ENCODE measurements around the gene TGFBR3L. TPM values are rescaled to one million over a fixed set of nuclear protein-coding genes. Genes with fewer than 3 reads are reported as not detected.
"Not testable (repeated sequence)": the region's sequence is repeated elsewhere in the genome, so short reads cannot be mapped to it uniquely, and the experiment has no call there.

TGFBR3L gene
- total RNA-seq, 4 donors from 2014 or later = 1.5 to 3.7 (median 2.1) TPM; not detected in 1

GRCh38 chr19:7953576-7953975 is 38.9 kb downstream of the TGFBR3L start:
- no peak overlapping the region for H3K4me3 ChIP-seq (ENCODE audit: low read depth, poor library complexity, severe bottlenecking)
- WGBS, 2 donors = 73 to 78% methylated on average over 7 of the region's 7 CpGs
- no peak for DNase-seq (ENCODE audit: low spot score in 2 of 2)
- intact Hi-C loops (cut with DNase I; ENCODE audit: low total_unique reads) = no loop called here
- no peak for TF ChIP-seq POLR2A (IDR thresholded peaks at IDR 0.05)
- no peak for TF ChIP-seq CTCF (IDR thresholded peaks at IDR 0.05)

DNA sequence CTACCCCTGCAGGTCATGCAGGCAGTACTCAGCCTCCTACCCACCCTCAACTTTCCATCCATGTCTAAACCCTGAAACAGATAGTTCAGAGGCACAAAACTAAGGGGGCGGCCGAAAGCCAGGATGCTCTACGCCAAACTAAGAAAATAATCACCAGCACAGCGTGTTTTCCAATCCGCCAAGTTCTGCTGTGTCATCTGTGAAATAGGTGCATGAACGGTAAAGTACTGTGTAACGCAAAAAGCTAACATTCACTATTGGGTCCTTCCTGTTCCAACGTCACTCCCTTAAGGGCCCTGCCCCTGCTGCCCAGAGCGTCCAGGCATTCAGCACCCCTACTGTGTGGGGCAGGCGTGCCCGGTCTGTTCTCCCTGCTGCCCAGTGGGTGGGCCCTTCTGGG is 41.1 kb downstream of the TGFBR3L start:
- intact Hi-C loops (cut with DNase I; ENCODE audit: low total_unique reads) = no loop called here
- no peak for TF ChIP-seq CTCF (IDR thresholded peaks at IDR 0.05)
- no peak for TF ChIP-seq POLR2A (IDR thresholded peaks at IDR 0.05)
- WGBS, 2 donors = 87 to 91% methylated on average over 11 of the region's 11 CpGs
- no peak overlapping the region for H3K4me3 ChIP-seq (ENCODE audit: low read depth, poor library complexity, severe bottlenecking)
- DNase-seq (ENCODE audit: low spot score in 2 of 2) = no peak

GRCh38 chr19:7959211-7959610 is 44.6 kb downstream of the TGFBR3L start:
- intact Hi-C loops (cut with DNase I; ENCODE audit: low total_unique reads) = no loop called here
- no peak overlapping the region for H3K4me3 ChIP-seq (ENCODE audit: low read depth, poor library complexity, severe bottlenecking)
- DNase-seq (ENCODE audit: low spot score in 2 of 2) = no peak
- TF ChIP-seq POLR2A (IDR thresholded peaks at IDR 0.05) (no peak), CTCF (IDR thresholded peaks at IDR 0.05) (no peak)
- WGBS, 2 donors = 70 to 72% methylated on average over 6 of the region's 6 CpGs

GRCh38 chr19:7961082-7961481 is 46.5 kb downstream of the TGFBR3L start:
- intact Hi-C loops (cut with DNase I; ENCODE audit: low total_unique reads); DNase-seq (ENCODE audit: low spot score in 2 of 2); H3K4me3 ChIP-seq (ENCODE audit: low read depth, poor library complexity, severe bottlenecking): not testable (repeated sequence)
- 90 to 97% methylated on average over 4 of the region's 4 CpGs for WGBS, 2 donors

DNA sequence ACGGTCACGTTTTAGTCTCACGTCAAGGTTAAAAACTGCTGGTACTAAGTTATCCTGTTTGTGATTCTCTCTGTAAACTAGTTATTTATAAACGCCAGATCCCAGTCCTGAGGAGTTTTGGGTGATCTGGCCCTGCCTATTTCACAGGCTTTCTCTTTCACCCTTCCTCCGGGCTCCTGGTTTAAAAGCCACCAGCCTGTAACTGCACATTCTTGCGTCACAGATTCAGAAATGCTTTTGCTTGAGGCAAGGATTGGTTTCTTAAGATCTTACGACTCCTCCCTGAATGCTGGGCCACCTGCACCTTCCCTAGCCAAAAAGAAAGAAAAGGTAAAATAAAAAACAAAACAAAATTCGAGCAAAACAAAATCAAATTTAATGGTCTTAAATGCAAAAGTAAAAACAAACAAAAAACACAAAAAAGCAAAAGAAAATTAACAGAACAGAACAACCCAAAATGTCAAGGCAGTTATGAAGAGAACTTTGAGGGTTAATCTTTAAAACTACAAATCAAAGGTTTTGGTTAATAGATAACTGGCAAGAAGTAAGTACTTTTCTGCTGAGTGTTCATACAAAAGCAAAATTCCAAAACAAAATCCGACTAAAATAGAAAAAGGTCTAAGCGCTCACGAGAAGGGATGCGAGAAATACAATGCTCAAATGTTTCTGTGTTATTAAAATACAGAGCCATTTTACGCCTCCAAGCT is 47.4 kb downstream of the TGFBR3L start:
- DNase-seq (ENCODE audit: low spot score in 2 of 2) = no peak
- 77 to 78% methylated on average over 13 of the region's 13 CpGs for WGBS, 2 donors
- no peak overlapping the region for H3K4me3 ChIP-seq (ENCODE audit: low read depth, poor library complexity, severe bottlenecking)
- TF ChIP-seq CTCF (IDR thresholded peaks at IDR 0.05) (no peak), POLR2A (IDR thresholded peaks at IDR 0.05) (no peak)
- intact Hi-C loops (cut with DNase I; ENCODE audit: low total_unique reads) = no loop called here

GRCh38 chr19:7962644-7963268 is 48.1 kb downstream of the TGFBR3L start:
- WGBS, 2 donors = 83 to 89% methylated on average over 22 of the region's 22 CpGs
- intact Hi-C loops (cut with DNase I; ENCODE audit: low total_unique reads) = no loop called here
- TF ChIP-seq POLR2A (IDR thresholded peaks at IDR 0.05) (no peak), CTCF (IDR thresholded peaks at IDR 0.05) (no peak)
- DNase-seq (ENCODE audit: low spot score in 2 of 2) = no peak
- H3K4me3 ChIP-seq (ENCODE audit: low read depth, poor library complexity, severe bottlenecking) = no peak overlapping the region
